ENCODE results near the gene GORASP2. TPM values are rescaled to one million over a fixed set of nuclear protein-coding genes. Genes with fewer than 3 reads are reported as not detected.

GORASP2 gene
- total and polyA plus RNA-seq, 2 of the 8 experiments (the other 6 are each of a cell fraction or from before 2014, with no cell fraction given) = 86.8 to 214 TPM

GRCh38 chr2:170953941-170954340 lies 24.9 kb downstream of the GORASP2 start:
- no peak overlapping the region for H2BK5ac ChIP-seq (ENCODE audit: low read depth, low read length)
- no peak overlapping the region for H4K8ac ChIP-seq (ENCODE audit: extremely low read depth, insufficient read depth, low read length)
- no peaks in the 10 kb centered on the region for H3K9me3 ChIP-seq (ENCODE audit: insufficient read depth in 2 of 2, low read depth in 1 of 2, low read length in 1 of 2)
- H2BK12ac ChIP-seq (ENCODE audit: low read depth, low read length) = no peak overlapping the region
- no peak overlapping the region for H4K5ac ChIP-seq (ENCODE audit: insufficient read length, low read depth, low read length)
- no peak overlapping the region for H3K27ac ChIP-seq (ENCODE audit: low read depth, low read length)
- no peak overlapping the region for H4K91ac ChIP-seq (replicated peaks; ENCODE audit: insufficient read length, low read length)
- no peak overlapping the region for H3K4me3 ChIP-seq (ENCODE audit: extremely low read depth in 1 of 4, insufficient read depth in 2 of 4, low read depth in 3 of 4, low read length in 4 of 4)
- H3K4ac ChIP-seq (replicated peaks; ENCODE audit: insufficient read length, low read depth, low read length) = no peak overlapping the region
- WGBS, 2 experiments (ENCODE audit: extremely low coverage in 1 of 2, insufficient coverage in 1 of 2, insufficient read length in 1 of 2, insufficient replicate concordance in 2 of 2, low coverage in 1 of 2, low lambda C conversion rate in 2 of 2, missing lambda C conversion rate in 1 of 2) = 70% methylated on average over 4 of the region's 4 CpGs; no CpG with 5 or more reads in 1 of the 2 experiments
- no peaks in the 10 kb centered on the region for H3K23me2 ChIP-seq (ENCODE audit: low read depth, low read length)
- no peak for TF ChIP-seq KDM1A (IDR thresholded peaks at IDR 0.05; ENCODE audit: borderline replicate concordance, low read length)
- TF ChIP-seq KDM5A (IDR thresholded peaks at IDR 0.05; ENCODE audit: low read length) = no peak
- TF ChIP-seq CHD2 (IDR thresholded peaks at IDR 0.05; ENCODE audit: low read length) = no peak
- TF ChIP-seq SIX5 (IDR thresholded peaks at IDR 0.05; ENCODE audit: low read depth, low read length) = no peak
- TF ChIP-seq ASH2L (IDR thresholded peaks at IDR 0.05; ENCODE audit: low read length) = no peak
- no peak for TF ChIP-seq ATF3 (IDR thresholded peaks at IDR 0.05; ENCODE audit: insufficient read depth, low read depth, low read length)
- TF ChIP-seq RXRA (IDR thresholded peaks at IDR 0.05; ENCODE audit: insufficient read depth, low read depth, low read length) = no peak
- TF ChIP-seq CBX8 (IDR thresholded peaks at IDR 0.05; ENCODE audit: borderline replicate concordance, low read depth, low read length) = no peak
- TF ChIP-seq RFX5 (IDR thresholded peaks at IDR 0.05; ENCODE audit: borderline replicate concordance, low read depth, low read length) = no peak
- no peak overlapping the region for H3K4me2 ChIP-seq (ENCODE audit: insufficient read depth in 1 of 2, low read depth in 2 of 2, low read length in 2 of 2)
- H3K27me3 ChIP-seq (replicated peaks in 1 of 4; ENCODE audit: control insufficient read depth in 3 of 4, extremely low read depth in 1 of 4, insufficient read depth in 3 of 4, low read length in 3 of 4) = no peaks in the 10 kb centered on the region
- H3K79me1 ChIP-seq (ENCODE audit: low read depth, low read length) = no peaks in the 10 kb centered on the region
- no peaks in the 10 kb centered on the region for H3K79me2 ChIP-seq (ENCODE audit: control insufficient read depth in 1 of 2, insufficient read depth in 2 of 2, low read length in 2 of 2)
- H2AFZ ChIP-seq (ENCODE audit: low read length) = no peak overlapping the region
- no peak overlapping the region for H2BK15ac ChIP-seq (ENCODE audit: low read length)
- H3K36me3 ChIP-seq (ENCODE audit: control insufficient read depth in 2 of 4, insufficient read depth in 4 of 4, low read length in 3 of 4) = peaks cover 45 to 95% (median 76%) of the 10 kb centered on the region in 4 experiments
- no peak overlapping the region for H2BK120ac ChIP-seq (replicated peaks; ENCODE audit: low read depth, low read length)
- no peak overlapping the region for H2AK5ac ChIP-seq (ENCODE audit: low read depth, low read length)
- peaks cover 2 to 4% of the 10 kb centered on the region in 2 experiments for H4K20me1 ChIP-seq (replicated peaks in 1 of 2; ENCODE audit: control insufficient read depth in 1 of 2, insufficient read depth in 2 of 2, low read length in 2 of 2)
- no peak for DNase-seq (ENCODE audit: low read depth in 1 of 2, low spot score in 2 of 2)
- H2BK20ac ChIP-seq (ENCODE audit: low read length) = no peak overlapping the region
- CTCF ChIA-PET (ENCODE audit: partially characterized antibody) = no interaction called here
- H3K23ac ChIP-seq (ENCODE audit: insufficient read length) = no peak overlapping the region
- no peak overlapping the region for H3K9ac ChIP-seq (replicated peaks in 1 of 4; ENCODE audit: extremely low read depth in 1 of 4, low read depth in 3 of 4, low read length in 3 of 4)
- FAIRE-seq = no peak
- H3K56ac ChIP-seq (replicated peaks; ENCODE audit: insufficient read length, low read depth, low read length) = no peak overlapping the region
- no peak overlapping the region for H3K18ac ChIP-seq (ENCODE audit: extremely low read depth, low read length)
- no peak overlapping the region for H3K14ac ChIP-seq (ENCODE audit: insufficient read length)
- POLR2A ChIA-PET (ENCODE audit: partially characterized antibody) = interaction anchor here (2.0 kb wide), 1 partner anchor 24 kb away, joined by 5 read pairs; no protein-coding TSS in a partner anchor
- H3K4me1 ChIP-seq (replicated peaks in 1 of 4; ENCODE audit: control insufficient read depth in 3 of 4, insufficient read depth in 4 of 4, low read length in 3 of 4) = no peaks in the 10 kb centered on the region

All from H1 (cell line).